Heart left ventricle (tissue), 16 donors: ENCODE results near the gene KLF2. TPM values are rescaled to one million over a fixed set of nuclear protein-coding genes. Genes with fewer than 3 reads are reported as not detected.
A peak's percentile ranks its signal among the peaks of the same experiment; 100 is the strongest.

Experiments
- ATAC-seq, 4 donors: fragments of 200-7000 bp; cut with Tn5 transposase; one replicate each; pipeline ENCODE4 v1.9.1; 2020 to 2022; ENCODE audit warnings: moderate library complexity in 4 of 4, mild to moderate bottlenecking in 3 of 4, moderate number of reproducible peaks in 1 of 4
- DNase-seq, 5 donors: peaks; one replicate each; pipeline ENCODE4 v3.0.0-alpha.2; 2020
- H3K27ac ChIP-seq, 12 donors: fragments of 200-600 bp; sonication (generic) in 4 of 12; one replicate each; pipeline versions ENCODE4 v1.5.0 to v1.8.0; 2016 to 2022; ENCODE audit warnings: mild to moderate bottlenecking in 2 of 12
- H3K27me3 ChIP-seq, 9 donors: fragments of 200-600 bp; sonication (generic) in 2 of 9; one replicate each; pipeline versions ENCODE4 v1.5.1 to v1.8.0; 2016 to 2022; ENCODE audit warnings: mild to moderate bottlenecking in 3 of 9
- H3K36me3 ChIP-seq, 9 donors: fragments of 200-600 bp; sonication (generic) in 2 of 9; one replicate each; pipeline versions ENCODE4 v1.5.0 to v1.8.0; 2018 to 2022; ENCODE audit warnings: mild to moderate bottlenecking in 2 of 9
- H3K4me1 ChIP-seq, 12 donors: fragments of 200-600 bp; sonication (generic) in 4 of 12; one replicate each; pipeline versions ENCODE4 v1.5.0 to v1.8.0; 2016 to 2022; ENCODE audit warnings: mild to moderate bottlenecking in 3 of 12
- H3K4me3 ChIP-seq, 12 donors: fragments of 200-600 bp; sonication (generic) in 4 of 12; one replicate each; pipeline versions ENCODE4 v1.5.0 to v1.8.0; 2017 to 2022; ENCODE audit warnings: mild to moderate bottlenecking in 9 of 12, moderate library complexity in 4 of 12
- H3K9me3 ChIP-seq, 12 donors: fragments of 200-600 bp; sonication (generic) in 4 of 12; one replicate each; pipeline versions ENCODE4 v1.5.0 to v1.8.0; 2016 to 2022; ENCODE audit warnings: mild to moderate bottlenecking in 1 of 12
- POLR2A ChIP-seq, 2 donors: fragments of 450-650 bp; IDR thresholded peaks; one replicate each; pipeline ENCODE4 v1.6.1; 2017; ENCODE audit warnings: antibody characterized with exemption in 2 of 2, mild to moderate bottlenecking in 2 of 2, moderate library complexity in 2 of 2
- WGBS, 4 donors: extraction: QIAGEN DNeasy Blood & Tissue Kit in 2 of 4; methylation state at CpG; one replicate each; pipeline versions ENCODE4 v1.1.5 to v1.1.7; 2013 to 2018; 5-methylcytosine and 5-hydroxymethylcytosine counted together
- intact Hi-C, 10 donors: fragments of 100-400 bp; cut with DNase I; formaldehyde crosslinking; loops; one replicate each; pipeline versions ENCODE4 v1.11.1 to v1.14.2; 2022
- polyA plus RNA-seq, 2 donors: library from polyadenylated mRNA; stranded (reverse); fragments of 200-250 nt; gene quantifications; one replicate each; pipeline ENCODE4 v1.2.3, GENCODE V29; 2013
- total RNA-seq, 9 donors: library from RNA; depleted of rRNA in 2 of 9; stranded (reverse); fragments of >200 nt in 2 of 9; fragmentation: NEBNext Ultra II Directional in 3 of 9; extraction: Animal tissue kit (Norgen Biotek cat#: 25700) in 3 of 9; gene quantifications; one replicate each; pipeline versions ENCODE4 v1.1.0 to v1.2.4, GENCODE V29; 2016 to 2023
- TF ChIP-seq, protein P1 (sequence below), 12 donors: fragments of 200-600 bp; sonication (generic) in 4 of 12; IDR thresholded peaks; one replicate each; pipeline versions ENCODE4 v1.5.0 to v1.8.0; 2018 to 2022; ENCODE audit warnings: antibody characterized with exemption in 12 of 12, mild to moderate bottlenecking in 5 of 12
- donor health status: ischemic (EF 13 %, LVEDD 7.1; RV severe dilation, severe dysfunction).
- donor health status: healthy with polysubstance abuse.
- donor health status: DM: no; HTN: yes; CAD: no.
- donor health status: DM: no; HTN: no; CAD: no.
- donor health status: ischemic (EF 25% LVEDD 6.9; RV normal size, moderate dysfunction).
- donor health status: ischemic (EF 25% LVEDD 5.7; RV mildly dilated, moderate dysfunction).
- donor health status: healthy.
- donor health status: DM: yes; HTN: yes; CAD: no.
- donor health status: ischemic (EF 35%, LVEDD 5.7; RV mildly dilated, moderate dysfunction).
- donor health status: nonischemic (EF 11% LVEDD 7.7; RV severe dilation, severe dysfunction).
- donor health status: DM: yes; HTN: yes; CAD: no.
- donor health status: PGD.
- donor health status: ischemic (EF 29% LVEDD 5.4; RV normal size, mild dysfunction).
- donor health status: nonischemic (EF 23%, LVEDD 6.1; RV moderate dilation, normal function).

The KLF2 gene
- total and polyA plus RNA-seq, 11 donors: 14.4 to 87.2 (median 37.8) TPM

DNA sequence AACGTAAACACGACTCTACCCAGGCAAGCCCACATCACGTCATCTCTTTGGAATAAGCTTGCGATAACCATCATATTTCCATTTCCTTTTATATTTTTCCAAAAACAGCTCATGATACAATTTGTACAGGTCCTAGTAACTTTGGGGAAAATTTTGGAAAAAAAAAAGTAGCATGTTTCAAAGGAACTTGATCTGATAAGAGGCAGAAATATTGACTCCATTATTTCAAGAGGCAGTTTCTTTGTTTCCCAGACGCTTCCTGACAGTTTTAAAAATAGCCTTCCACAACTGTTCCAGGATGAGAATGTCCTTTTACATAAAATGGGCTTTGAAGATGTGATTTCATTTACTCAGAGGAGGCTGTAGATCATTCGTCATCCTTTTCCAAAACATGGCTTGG is 23.1 kb downstream of the KLF2 start:
- WGBS, 4 donors: 45 to 51% (median 48%) methylated on average over 6 of the region's 6 CpGs

DNA sequence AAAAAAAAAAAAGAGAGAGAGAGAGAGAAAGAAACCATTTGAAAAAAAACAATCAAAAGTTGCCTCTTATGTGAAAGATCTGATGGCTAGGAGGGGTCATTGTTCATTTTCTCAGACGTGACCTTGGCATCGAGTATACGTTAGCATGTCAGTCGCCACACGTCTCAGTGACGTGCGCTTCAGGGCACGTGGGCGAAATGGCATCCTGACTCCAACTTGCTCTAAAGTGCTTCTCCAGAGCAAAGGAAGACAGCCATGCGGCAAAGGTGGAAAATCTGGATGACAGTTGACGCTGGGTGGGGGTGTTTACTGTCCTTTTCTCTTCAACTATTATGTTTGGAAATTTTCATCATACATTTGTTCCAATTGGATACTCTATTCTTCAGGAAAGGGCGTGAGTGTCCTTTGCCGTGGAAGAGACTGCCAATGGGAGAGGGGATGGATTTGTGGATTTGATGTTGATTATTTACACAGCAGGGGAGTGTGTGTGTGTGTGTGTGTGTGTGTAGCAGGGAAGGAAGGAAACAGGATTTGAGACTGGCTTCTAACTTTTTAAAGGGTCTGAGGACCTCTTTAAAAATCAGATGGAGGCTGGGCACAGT is 25.0 kb downstream of the KLF2 start:
- Histone ChIP-seq H3K27ac (peak overlapping the region in 11 of 12 donors; percentile 66 to 90 (median 85)), H3K27me3 (no peaks in the 10 kb centered on the region), H3K9me3 (no peaks in the 10 kb centered on the region), H3K4me1 (peaks cover 0 to 45% (median 19%) of the 10 kb centered on the region in 12 donors), H3K4me3 (no peak overlapping the region), H3K36me3 (peaks cover 0 to 4% (median 0%) of the 10 kb centered on the region in 9 donors)
- WGBS, 4 donors: 65 to 82% (median 68%) methylated on average over 13 of the region's 13 CpGs
- peak in 3 of 5 donors; percentile 6 to 54 (median 50) for DNase-seq
- ATAC-seq: peak; percentile 15 to 70 (median 41)
- intact Hi-C loops: loop anchor here in 3 of 10 donors (5.0 kb wide), 1 partner anchor 33 kb away; no protein-coding TSS in a partner anchor
- TF ChIP-seq, protein P1, sequence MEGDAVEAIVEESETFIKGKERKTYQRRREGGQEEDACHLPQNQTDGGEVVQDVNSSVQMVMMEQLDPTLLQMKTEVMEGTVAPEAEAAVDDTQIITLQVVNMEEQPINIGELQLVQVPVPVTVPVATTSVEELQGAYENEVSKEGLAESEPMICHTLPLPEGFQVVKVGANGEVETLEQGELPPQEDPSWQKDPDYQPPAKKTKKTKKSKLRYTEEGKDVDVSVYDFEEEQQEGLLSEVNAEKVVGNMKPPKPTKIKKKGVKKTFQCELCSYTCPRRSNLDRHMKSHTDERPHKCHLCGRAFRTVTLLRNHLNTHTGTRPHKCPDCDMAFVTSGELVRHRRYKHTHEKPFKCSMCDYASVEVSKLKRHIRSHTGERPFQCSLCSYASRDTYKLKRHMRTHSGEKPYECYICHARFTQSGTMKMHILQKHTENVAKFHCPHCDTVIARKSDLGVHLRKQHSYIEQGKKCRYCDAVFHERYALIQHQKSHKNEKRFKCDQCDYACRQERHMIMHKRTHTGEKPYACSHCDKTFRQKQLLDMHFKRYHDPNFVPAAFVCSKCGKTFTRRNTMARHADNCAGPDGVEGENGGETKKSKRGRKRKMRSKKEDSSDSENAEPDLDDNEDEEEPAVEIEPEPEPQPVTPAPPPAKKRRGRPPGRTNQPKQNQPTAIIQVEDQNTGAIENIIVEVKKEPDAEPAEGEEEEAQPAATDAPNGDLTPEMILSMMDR (IDR thresholded peaks at IDR 0.05): peak in 1 of 12 donors; percentile 7
- no peak for TF ChIP-seq POLR2A (IDR thresholded peaks at IDR 0.05)

More for the DNA sequence above, 23.1 kb downstream of the KLF2 start:
- Histone ChIP-seq H3K27me3 (no peaks in the 10 kb centered on the region), H3K4me1 (peaks cover 0 to 55% (median 28%) of the 10 kb centered on the region in 12 donors), H3K4me3 (no peak overlapping the region), H3K36me3 (no peaks in the 10 kb centered on the region), H3K9me3 (no peaks in the 10 kb centered on the region), H3K27ac (peak overlapping the region; percentile 37 to 90 (median 82))
- TF ChIP-seq, protein P1 (IDR thresholded peaks at IDR 0.05): no peak
- no peak for TF ChIP-seq POLR2A (IDR thresholded peaks at IDR 0.05)
- DNase-seq (no peak), ATAC-seq (peak; percentile 21 to 63 (median 54))
- intact Hi-C loops: loop anchor here in 3 of 10 donors (5.0 kb wide), 1 partner anchor 35 kb away; no protein-coding TSS in a partner anchor

GRCh38 chr19:16351133-16351809 is 26.6 kb downstream of the KLF2 start:
- H3K27ac ChIP-seq: peak overlapping the region in 4 of 12 donors; percentile 9 to 34 (median 20)
- no peaks in the 10 kb centered on the region for H3K9me3 ChIP-seq

More at GRCh38 chr19:16351133-16351809, 26.6 kb downstream of the KLF2 start:
- WGBS, 4 donors: 64 to 68% (median 66%) methylated on average over 11 of the region's 11 CpGs
- ATAC-seq (peak in 1 of 4 donors; percentile 16), DNase-seq (peak in 1 of 5 donors; percentile 19)
- H3K27me3 ChIP-seq: no peaks in the 10 kb centered on the region
- no peak overlapping the region for H3K4me3 ChIP-seq
- H3K4me1 ChIP-seq: peaks cover 8 to 51% (median 32%) of the 10 kb centered on the region in 12 donors
- TF ChIP-seq, protein P1 (IDR thresholded peaks at IDR 0.05): no peak
- TF ChIP-seq POLR2A (IDR thresholded peaks at IDR 0.05): no peak
- intact Hi-C loops: no loop called here
- H3K36me3 ChIP-seq: peaks cover 0 to 4% (median 0%) of the 10 kb centered on the region in 9 donors
